GM12878 (cell line): ENCODE results near the gene ANO7. TPM values are rescaled to one million over a fixed set of nuclear protein-coding genes. Genes with fewer than 3 reads are reported as not detected.

Experiments
- ATAC-seq: fragments of 200-7000 bp; cut with Tn5 transposase; 3 replicates; pipeline ENCODE4 v1.9.1; 2020; ENCODE audit warnings: mild to moderate bottlenecking, moderate library complexity
- BruUV-seq: library from RNA; stranded (reverse); fragments of 400-500 nt; replicated peaks from 2 replicates; lab custom pipeline; 2021; lab: Mats Ljungman, UMichigan
- CTCF ChIA-PET: fragments of 300-600 bp; sonication (Branson Sonifier 250); formaldehyde crosslinking; extraction: SDS; loops from one replicate; lab custom pipeline; 2021; ENCODE audit warnings: inconsistent platforms; lab: Yijun Ruan, JAX
- POLR2A ChIA-PET: fragments of 350-600 bp; formaldehyde crosslinking; extraction: SDS; loops from one replicate; lab custom pipeline; 2021; ENCODE audit warnings: inconsistent platforms; lab: Charles Lee
- RAD21 ChIA-PET: fragments of 300-600 bp; sonication (Branson Sonifier 250); formaldehyde crosslinking; loops from one replicate; lab custom pipeline; 2023; ENCODE audit warnings: antibody characterized with exemption; ENCODE audit not compliant: unreplicated experiment; lab: Charles Lee
- SMC1A ChIA-PET: fragments of 300-600 bp; sonication (Branson Sonifier 250); formaldehyde crosslinking; loops from one replicate; lab custom pipeline; 2023; ENCODE audit not compliant: unreplicated experiment, uncharacterized antibody; lab: Charles Lee
- DNase-seq: peaks from one replicate; pipeline ENCODE4 v3.0.0-alpha.2; 2011; ENCODE audit warnings: low read depth, low spot score
- FAIRE-seq: peaks from 3 replicates; lab custom pipeline; 2011; peaks lifted over from hg19 to GRCh38; lab: Jason Lieb, UNC
- H2AFZ ChIP-seq: 2 replicates; pipeline ENCODE4 v1.6.0; 2011; ENCODE audit warnings: low read depth, low read length, control low read depth; ENCODE audit not compliant: control insufficient read depth
- H3K27ac ChIP-seq: 2 replicates; pipeline ENCODE4 v1.5.1; 2011; ENCODE audit warnings: control low read depth; ENCODE audit not compliant: control insufficient read depth, insufficient read depth
- H3K27me3 ChIP-seq, 2 experiments: replicated peaks in 1 of 2; 2 replicates each; pipeline versions ENCODE4 v1.6.0 to v1.6.1; 2011; ENCODE audit warnings: low read length in 1 of 2; ENCODE audit not compliant: control insufficient read depth in 2 of 2, insufficient read depth in 2 of 2
- H3K36me3 ChIP-seq, 2 experiments: 2 replicates each; pipeline ENCODE4 v1.5.1; 2011; ENCODE audit warnings: low read length in 1 of 2; ENCODE audit not compliant: control insufficient read depth in 2 of 2, insufficient read depth in 2 of 2
- H3K4me1 ChIP-seq: 2 replicates; pipeline ENCODE4 v1.6.1; 2011; ENCODE audit warnings: mild to moderate bottlenecking, low read length, moderate library complexity, mixed read lengths; ENCODE audit not compliant: control insufficient read depth, insufficient read depth
- H3K4me2 ChIP-seq: 2 replicates; pipeline ENCODE4 v1.6.0; 2011; ENCODE audit warnings: control low read depth; ENCODE audit not compliant: control insufficient read depth, insufficient read depth
- H3K4me3 ChIP-seq: fragments of 200-600 bp; sonication (generic); 2 replicates; pipeline ENCODE4 v1.5.1; 2016
- H3K79me2 ChIP-seq: 2 replicates; pipeline ENCODE4 v1.6.0; 2011; ENCODE audit warnings: low read length; ENCODE audit not compliant: control insufficient read depth, insufficient read depth
- H3K9ac ChIP-seq: 2 replicates; pipeline ENCODE4 v1.8.0; 2011; ENCODE audit warnings: low read length, control low read depth, mixed read lengths; ENCODE audit not compliant: control insufficient read depth, insufficient read depth
- H3K9me3 ChIP-seq: replicated peaks from 3 replicates; pipeline ENCODE4 v1.5.1; 2011; ENCODE audit warnings: mild to moderate bottlenecking, low read length; ENCODE audit not compliant: control insufficient read depth, insufficient read depth
- H4K20me1 ChIP-seq: 2 replicates; pipeline ENCODE4 v1.6.0; 2011; ENCODE audit not compliant: control insufficient read depth, insufficient read depth
- ATF7 ChIP-seq: fragments of 450-650 bp; IDR thresholded peaks from 2 replicates; pipeline ENCODE4 v1.6.1; 2016; ENCODE audit warnings: low read depth, mild to moderate bottlenecking
- CEBPZ ChIP-seq: fragments of 150-350 bp; IDR thresholded peaks from 2 replicates; pipeline ENCODE4 v1.6.1; 2016; ENCODE audit warnings: low read depth, low read length
- DPF2 ChIP-seq: fragments of 450-650 bp; IDR thresholded peaks from 2 replicates; pipeline ENCODE4 v1.6.1; 2017; ENCODE audit warnings: mild to moderate bottlenecking
- IRF3 ChIP-seq: fragments of 450-650 bp; IDR thresholded peaks from 2 replicates; pipeline ENCODE4 v1.6.1; 2014; ENCODE audit warnings: mild to moderate bottlenecking
- WGBS: methylation state at CpG from one replicate; pipeline ENCODE4 v1.1.6; 2016; ENCODE audit warnings: low lambda C conversion rate; ENCODE audit not compliant: insufficient replicate concordance, insufficient coverage; ENCODE audit errors: missing lambda C conversion rate; 5-methylcytosine and 5-hydroxymethylcytosine counted together
- in situ Hi-C: fragments of 300-500 bp; cut with MboI; formaldehyde crosslinking; loops from 9 replicates; pipeline ENCODE4 v1.14.3; 2018; ENCODE audit warnings: mixed read lengths
- intact Hi-C: fragments of 100-400 bp; cut with micrococcal nuclease; formaldehyde crosslinking; loops from one replicate; pipeline ENCODE4 v1.14.2; 2022; ENCODE audit not compliant: unreplicated experiment
- polyA plus RNA-seq, 11 experiments: library from polyadenylated mRNA; depleted of rRNA in 4 of 11; unstranded in 6 of 11; stranded (reverse) in 5 of 11; fragments of >200 nt; fragmentation: Nextera tagmentation in 4 of 11; fragmentation: Illumina TruSeq in 1 of 11; extraction: Ambion mirVana in 4 of 11; extraction: Trizol in 1 of 11; gene quantifications; 1 replicate in 1 of 11; 2 replicates in 10 of 11; pipeline versions ENCODE4 v1.2.1 to v1.2.3, GENCODE V29; 2011 to 2016; ENCODE audit warnings: inconsistent platforms in 2 of 11, missing spikeins in 2 of 11, low read depth in 1 of 11
- total RNA-seq, 4 experiments: library from RNA; depleted of rRNA in 3 of 4; stranded (reverse); fragments of >200 nt in 3 of 4; fragmentation: Illumina TruSeq in 1 of 4; extraction: Trizol in 1 of 4; gene quantifications; 2 replicates each; pipeline versions ENCODE4 v1.2.1 to v1.2.3, GENCODE V29; 2013 to 2021

Gene ANO7
- total and polyA plus RNA-seq, 10 of the 15 experiments (the other 5 are each of a cell fraction or from before 2014, with no cell fraction given), result 0.08 to 1.4 (median 0.44) TPM

GRCh38 chr2:241214209-241214608 is 25.7 kb downstream of the ANO7 start:
- no peak overlapping the region for H3K4me2 ChIP-seq
- no peaks in the 10 kb centered on the region for H4K20me1 ChIP-seq
- H3K9me3 ChIP-seq, result no peaks in the 10 kb centered on the region
- H3K4me1 ChIP-seq, result no peaks in the 10 kb centered on the region
- in situ Hi-C loops (no loop called here), intact Hi-C loops (loop anchor here (10.0 kb wide), 1 partner anchor 359 kb away; no protein-coding TSS in a partner anchor)
- ChIA-PET POLR2A (no interaction called here), SMC1A (no interaction called here), CTCF (no interaction called here), RAD21 (no interaction called here)
- H3K4me3 ChIP-seq, result no peak overlapping the region
- no peak overlapping the region for H3K27ac ChIP-seq
- BruUV-seq, result no TSS peak
- FAIRE-seq (no peak), ATAC-seq (no peak), DNase-seq (no peak)
- TF ChIP-seq IRF3 (no peak), ATF7 (no peak), CEBPZ (no peak), DPF2 (no peak)
- no peak overlapping the region for H3K9ac ChIP-seq
- H3K36me3 ChIP-seq, result no peaks in the 10 kb centered on the region
- 63% methylated on average over 10 of the region's 10 CpGs for WGBS
- no peaks in the 10 kb centered on the region for H3K27me3 ChIP-seq
- no peak overlapping the region for H2AFZ ChIP-seq
- no peaks in the 10 kb centered on the region for H3K79me2 ChIP-seq
